Activated T-cell treated with anti-CD3 and anti-CD28 coated beads, Interleukin-2, amount 50 U/mL, for 4 hours (primary cell): Measurements from ENCODE around the gene PDGFD. TPM values are rescaled to one million over a fixed set of nuclear protein-coding genes. Genes with fewer than 3 reads are reported as not detected.

Experiments
- ATAC-seq, 2 donors: fragments of 200-7000 bp; cut with Tn5 transposase; one replicate each; pipeline ENCODE4 v1.10.0; 2021
- DNase-seq: peaks from one replicate; pipeline ENCODE4 v3.0.0-alpha.2; 2020
- H3K27me3 Mint-ChIP-seq: one replicate; pipeline ENCODE4 v1.8.0; 2021; ENCODE audit warnings: low read depth, mixed read lengths
- H3K36me3 Mint-ChIP-seq: one replicate; pipeline ENCODE4 v1.8.0; 2022; ENCODE audit warnings: mixed read lengths; ENCODE audit not compliant: insufficient read depth
- H3K4me1 Mint-ChIP-seq: one replicate; pipeline ENCODE4 v1.8.0; 2021; ENCODE audit warnings: low read depth, mixed read lengths
- H3K4me3 Mint-ChIP-seq: one replicate; pipeline ENCODE4 v1.8.0; 2021; ENCODE audit warnings: mild to moderate bottlenecking, moderate library complexity, mixed read lengths
- H3K9me3 Mint-ChIP-seq: one replicate; pipeline ENCODE4 v1.8.0; 2021; ENCODE audit warnings: mixed read lengths
- total RNA-seq, 3 donors: library from RNA; stranded (reverse); gene quantifications; one replicate each; pipeline ENCODE4 v1.2.1, GENCODE V29; 2021

PDGFD gene
- total RNA-seq, 3 donors from 2014 or later, result 0.05 to 0.16 (median 0.10) TPM

- DNase-seq (no peak), ATAC-seq (no peak)
- Mint-ChIP-seq H3K36me3 (no peaks in the 10 kb centered on the region), H3K4me3 (no peak overlapping the region), H3K4me1 (no peaks in the 10 kb centered on the region), H3K27me3 (no peaks in the 10 kb centered on the region), H3K9me3 (no peaks in the 10 kb centered on the region)
Measured at GRCh38 chr11:103942646-103943045, 221.3 kb downstream of the PDGFD start.

DNA sequence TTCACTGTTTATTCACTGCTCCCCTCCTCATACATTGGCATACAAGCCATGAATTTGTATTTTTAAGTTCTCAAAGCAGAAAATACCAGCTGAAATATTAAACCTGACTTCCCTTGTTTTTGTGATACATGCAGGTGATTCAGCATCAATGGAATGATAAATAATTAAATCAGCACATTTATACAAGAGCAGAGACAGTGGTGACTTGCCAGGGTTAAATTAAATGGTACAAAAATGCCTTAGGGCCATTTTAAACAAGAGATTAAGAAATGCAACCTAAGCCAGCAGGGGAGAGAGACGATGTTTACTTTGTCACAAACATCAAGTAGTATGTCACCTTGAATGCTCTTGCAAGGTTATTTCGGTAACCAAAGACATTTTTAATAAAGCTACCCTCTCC, 223.4 kb downstream of the PDGFD start:
- no peaks in the 10 kb centered on the region for H3K4me1 Mint-ChIP-seq
- H3K27me3 Mint-ChIP-seq, result no peaks in the 10 kb centered on the region
- no peak for ATAC-seq
- no peak for DNase-seq
- no peak overlapping the region for H3K4me3 Mint-ChIP-seq
- H3K36me3 Mint-ChIP-seq, result no peaks in the 10 kb centered on the region
- H3K9me3 Mint-ChIP-seq, result no peaks in the 10 kb centered on the region

GRCh38 chr11:103939694-103940093, 224.3 kb downstream of the PDGFD start:
- no peaks in the 10 kb centered on the region for H3K4me1 Mint-ChIP-seq
- H3K4me3 Mint-ChIP-seq, result no peak overlapping the region
- H3K36me3 Mint-ChIP-seq, result no peaks in the 10 kb centered on the region

GRCh38 chr11:103936059-103936458, 227.9 kb downstream of the PDGFD start:
- Mint-ChIP-seq H3K4me3 (no peak overlapping the region), H3K4me1 (no peaks in the 10 kb centered on the region), H3K9me3 (no peaks in the 10 kb centered on the region), H3K36me3 (no peaks in the 10 kb centered on the region), H3K27me3 (no peaks in the 10 kb centered on the region)
- ATAC-seq (no peak), DNase-seq (no peak)

More at GRCh38 chr11:103939694-103940093, 224.3 kb downstream of the PDGFD start:
- no peaks in the 10 kb centered on the region for H3K9me3 Mint-ChIP-seq
- no peak for ATAC-seq
- H3K27me3 Mint-ChIP-seq, result no peaks in the 10 kb centered on the region
- no peak for DNase-seq

DNA sequence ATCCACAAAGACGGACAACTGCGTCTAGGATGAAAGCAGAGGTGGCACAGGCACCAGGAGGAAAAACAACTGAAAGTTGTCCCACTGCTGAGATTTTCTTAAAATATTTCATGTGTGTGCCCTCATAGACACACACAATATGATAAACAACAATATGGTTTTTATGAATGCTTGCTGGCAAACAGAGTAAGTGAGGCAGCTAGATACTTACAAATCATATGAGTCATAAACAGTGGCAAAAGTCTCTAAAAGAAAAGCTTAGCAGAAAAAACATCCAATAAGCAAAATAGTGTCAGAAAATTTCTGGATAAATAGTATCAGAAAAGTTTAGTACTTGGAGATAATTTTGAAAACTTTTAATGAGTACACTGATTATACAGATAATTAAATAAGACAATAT, 228.7 kb downstream of the PDGFD start:
- H3K27me3 Mint-ChIP-seq, result no peaks in the 10 kb centered on the region
- H3K36me3 Mint-ChIP-seq, result no peaks in the 10 kb centered on the region
- H3K4me1 Mint-ChIP-seq, result no peaks in the 10 kb centered on the region
- ATAC-seq, result no peak
- no peak overlapping the region for H3K4me3 Mint-ChIP-seq
- DNase-seq, result no peak
- no peaks in the 10 kb centered on the region for H3K9me3 Mint-ChIP-seq

- no peak overlapping the region for H3K4me3 Mint-ChIP-seq
- H3K36me3 Mint-ChIP-seq, result no peaks in the 10 kb centered on the region
- ATAC-seq (no peak), DNase-seq (no peak)
- no peaks in the 10 kb centered on the region for H3K9me3 Mint-ChIP-seq
- H3K27me3 Mint-ChIP-seq, result no peaks in the 10 kb centered on the region
- H3K4me1 Mint-ChIP-seq, result no peaks in the 10 kb centered on the region
Measured at GRCh38 chr11:103929170-103929903, 234.6 kb downstream of the PDGFD start.

GRCh38 chr11:103928802-103929161, 235.2 kb downstream of the PDGFD start:
- H3K4me1 Mint-ChIP-seq, result no peaks in the 10 kb centered on the region
- no peak overlapping the region for H3K4me3 Mint-ChIP-seq
- H3K36me3 Mint-ChIP-seq, result no peaks in the 10 kb centered on the region
- H3K9me3 Mint-ChIP-seq, result no peaks in the 10 kb centered on the region
- no peaks in the 10 kb centered on the region for H3K27me3 Mint-ChIP-seq
- ATAC-seq, result no peak
- no peak for DNase-seq

DNA sequence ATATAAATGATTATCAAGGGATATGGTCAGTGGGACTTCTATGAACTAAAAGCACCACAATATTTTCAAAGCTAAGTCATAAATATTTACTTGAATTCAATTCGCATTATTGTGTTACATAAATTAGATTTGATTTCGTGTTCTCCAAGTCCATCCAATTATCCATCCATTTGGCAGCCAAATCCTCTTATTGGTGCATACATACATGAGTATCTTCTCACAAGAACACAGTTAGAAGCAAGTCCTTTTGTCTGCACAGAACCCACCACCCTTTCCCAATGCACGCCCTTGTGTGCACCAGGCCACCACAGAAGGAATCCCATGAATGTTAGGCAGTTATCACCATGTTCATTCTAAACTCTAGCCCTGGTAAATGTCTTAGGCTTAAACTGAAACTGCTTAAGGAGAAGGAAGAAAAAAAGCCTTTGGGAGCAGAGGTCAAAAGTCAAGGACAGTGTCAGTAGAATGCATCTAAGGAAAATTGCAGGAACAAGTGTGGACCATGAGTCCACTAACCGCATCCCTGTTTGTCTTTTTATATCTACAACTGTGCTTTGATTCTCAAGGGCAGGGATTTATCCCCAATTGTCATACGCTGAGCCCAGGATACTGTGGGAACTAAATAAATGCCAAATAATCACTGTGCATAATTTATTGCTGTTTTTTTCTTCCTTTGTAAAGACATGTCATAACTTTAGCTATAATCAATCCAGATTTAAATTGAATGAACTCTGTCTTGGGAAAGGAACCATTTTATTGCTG, 235.7 kb downstream of the PDGFD start:
- Mint-ChIP-seq H3K4me3 (no peak overlapping the region), H3K4me1 (no peaks in the 10 kb centered on the region), H3K9me3 (no peaks in the 10 kb centered on the region), H3K36me3 (no peaks in the 10 kb centered on the region), H3K27me3 (no peaks in the 10 kb centered on the region)
- ATAC-seq (no peak), DNase-seq (no peak)

DNA sequence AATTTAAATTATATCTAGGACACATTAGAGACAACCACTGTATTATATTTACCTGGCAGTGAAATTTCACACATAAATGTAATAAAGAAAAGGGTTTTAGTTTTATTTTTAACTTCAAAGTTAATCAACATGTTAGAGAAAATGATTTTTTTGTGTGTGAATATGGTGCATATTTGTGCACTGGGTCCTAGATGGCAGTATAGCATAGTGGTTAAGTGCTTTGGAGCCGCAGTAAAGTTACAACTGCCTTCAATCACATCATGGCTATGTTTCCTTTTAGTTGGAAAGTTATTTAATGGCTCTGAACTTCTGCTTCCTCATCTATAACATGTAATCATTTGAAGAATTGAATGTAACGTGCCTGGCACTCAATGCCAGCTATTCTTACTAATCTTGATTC, 236.4 kb downstream of the PDGFD start:
- H3K4me3 Mint-ChIP-seq, result no peak overlapping the region
- no peaks in the 10 kb centered on the region for H3K9me3 Mint-ChIP-seq
- no peak for DNase-seq
- no peak for ATAC-seq
- H3K4me1 Mint-ChIP-seq, result no peaks in the 10 kb centered on the region
- H3K27me3 Mint-ChIP-seq, result no peaks in the 10 kb centered on the region
- H3K36me3 Mint-ChIP-seq, result no peaks in the 10 kb centered on the region

GRCh38 chr11:103926990-103927389, 237.0 kb downstream of the PDGFD start:
- no peaks in the 10 kb centered on the region for H3K36me3 Mint-ChIP-seq
- no peak for ATAC-seq
- H3K9me3 Mint-ChIP-seq, result no peaks in the 10 kb centered on the region
- H3K4me3 Mint-ChIP-seq, result no peak overlapping the region
- no peaks in the 10 kb centered on the region for H3K27me3 Mint-ChIP-seq
- DNase-seq, result no peak
- no peaks in the 10 kb centered on the region for H3K4me1 Mint-ChIP-seq

- ATAC-seq (no peak), DNase-seq (no peak)
- Mint-ChIP-seq H3K27me3 (no peaks in the 10 kb centered on the region), H3K9me3 (no peaks in the 10 kb centered on the region), H3K4me3 (no peak overlapping the region), H3K4me1 (no peaks in the 10 kb centered on the region), H3K36me3 (no peaks in the 10 kb centered on the region)
Measured at GRCh38 chr11:103924166-103925013, 239.6 kb downstream of the PDGFD start.

DNA sequence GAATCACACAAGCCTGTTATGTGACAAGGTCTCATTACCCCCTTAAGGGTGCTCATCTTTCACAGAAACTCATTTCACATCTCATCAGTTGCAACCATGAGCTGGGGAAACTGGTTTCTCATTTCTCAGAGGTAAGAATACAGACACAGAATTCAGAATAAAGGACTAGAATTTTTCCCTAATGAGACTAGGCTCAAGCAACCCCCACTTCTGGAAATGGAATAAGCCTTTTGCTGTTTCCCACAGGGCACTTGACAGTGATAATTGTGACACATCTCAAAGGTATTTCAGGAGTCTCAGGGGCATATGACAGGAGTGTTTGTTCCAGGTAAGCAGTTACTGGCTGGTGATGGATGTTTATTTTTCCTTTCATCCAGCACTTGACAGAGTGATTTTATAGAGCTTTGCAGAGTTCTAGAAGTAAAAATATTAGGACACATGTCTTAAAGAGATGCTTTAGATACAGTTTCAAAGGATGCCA, 240.5 kb downstream of the PDGFD start:
- no peak for DNase-seq

GRCh38 chr11:103920933-103921332, 243.0 kb downstream of the PDGFD start:
- no peaks in the 10 kb centered on the region for H3K27me3 Mint-ChIP-seq
- H3K36me3 Mint-ChIP-seq, result no peaks in the 10 kb centered on the region
- no peak overlapping the region for H3K4me3 Mint-ChIP-seq
- H3K9me3 Mint-ChIP-seq, result no peaks in the 10 kb centered on the region
- ATAC-seq (no peak), DNase-seq (no peak)
- no peaks in the 10 kb centered on the region for H3K4me1 Mint-ChIP-seq

More for the DNA sequence above, 240.5 kb downstream of the PDGFD start:
- H3K27me3 Mint-ChIP-seq, result no peaks in the 10 kb centered on the region
- no peak for ATAC-seq
- H3K9me3 Mint-ChIP-seq, result no peaks in the 10 kb centered on the region
- no peaks in the 10 kb centered on the region for H3K4me1 Mint-ChIP-seq
- H3K36me3 Mint-ChIP-seq, result no peaks in the 10 kb centered on the region
- H3K4me3 Mint-ChIP-seq, result no peak overlapping the region

DNA sequence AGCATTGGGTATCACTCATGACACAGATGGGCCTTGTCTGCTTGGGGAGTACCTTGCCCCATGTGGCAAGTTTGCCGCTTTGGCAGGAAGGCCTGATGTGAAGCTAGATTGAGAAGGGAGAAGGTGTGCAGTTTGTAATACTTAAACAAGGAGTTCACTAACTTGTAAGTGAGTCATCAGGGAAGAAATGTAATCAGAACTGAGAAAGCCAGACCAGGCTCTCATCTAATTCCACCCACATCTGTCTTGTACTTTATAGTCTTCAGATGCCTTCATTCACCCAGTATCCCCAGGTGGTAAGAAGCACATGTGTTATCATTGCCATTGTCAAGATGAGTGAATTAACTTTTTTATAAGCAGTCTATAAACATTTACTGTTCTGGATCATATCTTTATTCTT, 243.5 kb downstream of the PDGFD start:
- Mint-ChIP-seq H3K9me3 (no peaks in the 10 kb centered on the region), H3K4me3 (no peak overlapping the region), H3K36me3 (no peaks in the 10 kb centered on the region), H3K4me1 (no peaks in the 10 kb centered on the region), H3K27me3 (no peaks in the 10 kb centered on the region)
- ATAC-seq, result no peak
- no peak for DNase-seq
